Activated CD4-positive, alpha-beta T cell treated with anti-CD3 and anti-CD28 coated beads, Interleukin-2, amount 50 U/mL, for 4 hours (primary cell): ENCODE data around the gene GRID2.
"Not testable (repeated sequence)": the region's sequence is repeated elsewhere in the genome, so short reads cannot be mapped to it uniquely, and the experiment has no call there.

ENCODE experiments used
- DNase-seq, 2 experiments: peaks; one replicate each; pipeline ENCODE4 v3.0.0-alpha.2; 2020

The GRID2 gene

GRCh38 chr4:93221771-93222170 lies 918.0 kb downstream of the GRID2 start:
- DNase-seq = no peak

- DNase-seq = no peak
These were observed 924.3 kb downstream of the GRID2 start for GRCh38 chr4:93228021-93228420.

- no peak for DNase-seq
These were observed 929.1 kb downstream of the GRID2 start for GRCh38 chr4:93232883-93233282.

- no peak for DNase-seq
These were observed 933.8 kb downstream of the GRID2 start for GRCh38 chr4:93237521-93237920.

- no peak for DNase-seq
These were observed 939.5 kb downstream of the GRID2 start for GRCh38 chr4:93243262-93243661.

- no peak for DNase-seq
These were observed 957.4 kb downstream of the GRID2 start for GRCh38 chr4:93261207-93261606.

GRCh38 chr4:93263166-93263565 lies 959.4 kb downstream of the GRID2 start:
- no peak for DNase-seq

- DNase-seq = no peak
These were observed 964.0 kb downstream of the GRID2 start for GRCh38 chr4:93267747-93268146.

GRCh38 chr4:93285346-93285745 lies 981.6 kb downstream of the GRID2 start:
- no peak for DNase-seq

- no peak for DNase-seq
These were observed 985.5 kb downstream of the GRID2 start for GRCh38 chr4:93289241-93289640.

GRCh38 chr4:93289831-93290230 lies 986.1 kb downstream of the GRID2 start:
- DNase-seq = no peak

- no peak for DNase-seq
These were observed 995.4 kb downstream of the GRID2 start for GRCh38 chr4:93299118-93299517.

- DNase-seq = not testable (repeated sequence)
These were observed 997.2 kb downstream of the GRID2 start for GRCh38 chr4:93300780-93301555.

- DNase-seq = no peak
These were observed 998.5 kb downstream of the GRID2 start for GRCh38 chr4:93302310-93302709.

- DNase-seq = no peak
These were observed 999.7 kb downstream of the GRID2 start for GRCh38 chr4:93303440-93303839.

GRCh38 chr4:93312299-93312698 lies 1008.5 kb downstream of the GRID2 start:
- no peak for DNase-seq

GRCh38 chr4:93313197-93313596 lies 1009.4 kb downstream of the GRID2 start:
- DNase-seq = no peak

GRCh38 chr4:93317057-93317456 lies 1013.3 kb downstream of the GRID2 start:
- no peak for DNase-seq

GRCh38 chr4:93317561-93317960 lies 1013.8 kb downstream of the GRID2 start:
- DNase-seq = no peak

GRCh38 chr4:93319041-93319440 lies 1015.3 kb downstream of the GRID2 start:
- no peak for DNase-seq

GRCh38 chr4:93320356-93320755 lies 1016.6 kb downstream of the GRID2 start:
- no peak for DNase-seq

GRCh38 chr4:93327346-93327745 lies 1023.6 kb downstream of the GRID2 start:
- DNase-seq = no peak

- DNase-seq = no peak
These were observed 1030.2 kb downstream of the GRID2 start for GRCh38 chr4:93334003-93334402.

- no peak for DNase-seq
These were observed 1033.4 kb downstream of the GRID2 start for GRCh38 chr4:93337196-93337595.

- no peak for DNase-seq
These were observed 1039.0 kb downstream of the GRID2 start for GRCh38 chr4:93342738-93343137.
